Suppressor macrophage treated with lipopolysaccharide for 1 hour (primary cell): ENCODE results near the gene DNAI1.
A peak's percentile ranks its signal among the peaks of the same experiment; 100 is the strongest.
"Not testable (repeated sequence)": the region's sequence is repeated elsewhere in the genome, so short reads cannot be mapped to it uniquely, and the experiment has no call there.

ENCODE experiments used
- DNase-seq, 3 donors: peaks; one replicate each; pipeline ENCODE4 v3.0.0-alpha.2; 2020 to 2022

The DNAI1 gene

GRCh38 chr9:34515959-34516358 is 57.4 kb downstream of the DNAI1 start:
- no peak for DNase-seq

- DNase-seq, result peak in 1 of 3 donors; percentile 22
Observed at GRCh38 chr9:34517185-34517584, 58.6 kb downstream of the DNAI1 start.

DNA sequence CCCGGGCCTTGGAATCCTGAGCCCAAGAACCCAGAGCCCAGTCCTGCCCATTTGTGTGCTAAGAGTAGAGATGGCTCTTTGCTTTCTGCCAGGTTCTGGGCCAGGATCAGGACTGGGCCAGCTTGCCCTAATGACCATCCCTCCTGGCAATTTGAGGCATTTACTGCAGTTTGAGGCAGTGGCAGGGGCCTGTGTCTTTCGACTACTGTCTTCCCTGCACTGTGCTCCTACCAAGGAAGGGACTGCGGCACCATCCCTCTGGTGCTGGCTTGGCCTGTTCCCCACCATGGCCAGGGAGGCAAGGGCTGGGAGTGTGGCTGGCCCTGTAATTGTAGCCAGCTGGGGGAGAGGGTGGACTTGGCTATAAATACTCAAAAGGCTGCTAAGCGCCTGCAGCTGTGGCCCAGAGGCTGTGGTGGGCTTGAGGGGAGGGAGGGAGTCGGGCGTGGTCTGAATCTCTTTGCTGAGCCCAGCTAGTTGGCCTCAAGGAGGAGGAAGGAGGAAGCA is 59.6 kb downstream of the DNAI1 start:
- no peak for DNase-seq

GRCh38 chr9:34518896-34519295 is 60.3 kb downstream of the DNAI1 start:
- no peak for DNase-seq

DNA sequence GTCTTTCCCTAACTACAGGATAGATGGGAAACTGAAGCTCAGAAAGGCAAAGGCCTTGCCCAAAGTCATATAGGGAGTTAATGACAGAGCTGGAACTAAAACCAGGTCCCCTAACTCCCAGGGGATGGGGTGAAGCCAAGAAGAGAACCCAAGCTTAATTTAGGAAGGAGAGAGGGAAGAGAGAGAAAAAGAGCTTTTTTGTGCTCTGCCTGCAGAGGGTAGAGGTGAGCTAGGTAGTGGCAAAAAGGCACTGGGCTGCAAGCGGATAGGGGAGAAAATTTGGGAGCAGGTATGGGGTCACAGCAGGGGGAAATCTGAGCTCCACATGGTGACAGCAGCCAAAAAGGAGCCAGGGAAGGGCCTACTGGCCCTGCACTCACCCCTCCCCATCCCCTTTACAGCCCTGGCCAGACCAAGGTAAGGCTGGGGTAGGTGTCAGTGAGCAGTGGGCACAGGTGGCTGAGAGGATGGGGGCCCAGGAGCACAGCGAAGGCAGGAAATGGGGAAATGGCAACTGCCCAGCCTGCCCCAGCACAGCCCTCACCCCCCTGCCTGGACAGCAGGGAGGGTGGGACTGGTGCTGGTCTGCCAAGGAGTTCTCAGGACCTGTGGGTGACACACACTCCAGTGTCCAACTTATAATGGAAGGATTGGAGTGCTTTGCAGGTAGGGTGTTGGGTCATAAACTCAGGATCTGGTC is 60.9 kb downstream of the DNAI1 start:
- DNase-seq, result no peak

DNA sequence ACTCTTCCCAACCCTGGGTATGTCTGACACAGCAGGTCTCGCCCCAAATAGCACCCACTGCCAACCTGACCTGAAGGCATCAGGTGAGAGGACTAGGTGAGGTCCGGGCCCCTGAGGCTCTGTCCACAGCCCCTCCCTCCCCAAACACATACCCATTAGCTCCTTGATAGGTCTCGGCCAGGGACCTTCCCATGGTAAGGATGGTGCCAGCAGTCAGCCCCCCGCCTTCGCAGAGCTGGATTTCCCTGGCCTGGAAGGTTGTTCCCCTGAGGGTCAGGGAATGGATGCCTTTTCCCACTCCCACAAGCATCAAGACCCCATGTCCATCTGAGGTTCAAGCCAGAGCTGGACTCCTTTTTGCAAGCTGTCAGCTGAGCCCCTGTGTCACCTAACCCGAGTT is 61.5 kb downstream of the DNAI1 start:
- no peak for DNase-seq

- DNase-seq, result no peak
Observed at GRCh38 chr9:34520505-34521385, 62.1 kb downstream of the DNAI1 start.

GRCh38 chr9:34521406-34522045 is 62.9 kb downstream of the DNAI1 start:
- no peak for DNase-seq

DNA sequence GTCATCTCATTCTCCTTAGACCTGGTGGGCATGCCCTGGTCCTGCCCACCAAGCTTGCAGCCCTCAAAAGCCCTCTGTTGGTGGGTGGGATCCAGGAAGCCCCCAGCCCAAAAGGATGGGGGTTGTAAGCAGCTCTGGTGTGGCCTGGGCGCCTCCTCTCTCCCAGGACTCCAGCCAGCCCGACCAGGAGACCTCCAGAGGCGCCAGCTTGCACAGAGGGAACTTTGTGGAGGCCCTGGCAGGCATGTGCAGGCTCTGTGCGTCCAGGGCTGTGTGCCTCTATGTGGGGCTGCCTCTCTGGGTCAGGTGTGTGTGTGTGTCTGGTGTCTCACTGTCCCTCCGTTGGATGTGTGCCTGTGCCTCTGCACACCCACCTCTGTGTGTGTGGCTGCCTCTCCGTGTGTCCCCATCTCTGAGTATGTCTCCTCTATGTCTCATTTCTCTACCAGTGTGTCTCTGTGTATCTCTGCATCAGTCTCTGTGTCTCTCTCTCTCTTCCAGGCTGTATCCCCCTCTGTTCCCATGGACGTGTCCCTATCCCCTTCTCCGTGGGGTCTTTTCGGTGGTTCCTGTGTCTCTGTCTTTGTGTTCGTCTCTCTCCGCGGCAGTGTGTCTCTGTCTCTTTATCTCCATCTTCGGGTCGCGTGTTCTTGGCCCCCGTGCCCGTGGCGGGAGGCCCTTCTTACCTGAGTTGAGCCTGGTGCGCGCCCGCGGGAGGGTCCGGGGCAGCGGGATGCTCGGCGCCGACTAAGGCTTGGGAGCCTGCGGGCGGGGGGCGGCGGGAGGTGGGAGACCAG is 63.7 kb downstream of the DNAI1 start:
- DNase-seq, result no peak

DNA sequence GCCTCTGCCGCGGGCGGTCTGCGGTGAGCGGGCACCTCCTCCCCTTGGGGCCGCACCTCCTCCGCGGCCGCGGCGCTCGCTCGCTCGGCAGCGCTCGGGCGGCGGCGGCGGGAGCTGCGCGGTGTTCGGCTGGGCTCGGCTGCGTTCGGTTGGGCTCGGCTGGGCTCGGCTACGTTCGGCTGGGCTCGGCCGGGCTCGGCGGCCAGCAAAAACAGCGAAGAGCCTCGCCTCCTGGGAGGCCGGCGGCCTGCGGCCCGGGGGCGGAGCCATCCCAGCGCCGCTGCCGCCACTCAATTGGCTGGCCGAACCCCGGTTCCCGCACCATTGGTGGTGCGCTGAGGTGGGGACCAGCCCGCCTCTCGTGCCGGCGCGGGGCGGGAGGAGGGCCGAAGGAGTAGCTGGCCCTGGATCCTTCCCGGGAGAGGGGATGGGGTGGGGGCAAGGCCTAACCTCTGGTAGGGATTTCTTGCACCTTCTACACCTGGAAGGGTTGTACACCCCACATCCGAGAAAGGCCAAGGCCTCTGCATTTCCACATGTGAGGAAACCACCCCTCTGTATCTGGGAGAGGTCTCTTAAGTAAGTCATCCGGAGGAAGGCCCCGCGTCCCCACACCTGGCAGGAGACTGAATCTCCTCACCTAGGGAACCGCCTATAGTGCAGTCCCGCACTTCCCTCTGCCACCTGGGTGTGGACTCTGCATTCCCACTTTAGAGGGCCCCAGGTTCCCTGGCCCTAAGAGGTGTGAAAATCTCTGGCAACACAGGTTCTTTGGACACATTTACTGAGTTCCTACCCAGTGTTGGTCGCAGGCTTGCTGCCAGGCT is 64.6 kb downstream of the DNAI1 start, which contains the start of gene ENHO:
Gene ENHO, minus strand, starts transcription at position 20 of the 827 bp plus-strand sequence. CDS start 1,295 bp downstream, outside the sequence.
- DNase-seq, result peak; percentile 90 to 96 (median 96)

DNA sequence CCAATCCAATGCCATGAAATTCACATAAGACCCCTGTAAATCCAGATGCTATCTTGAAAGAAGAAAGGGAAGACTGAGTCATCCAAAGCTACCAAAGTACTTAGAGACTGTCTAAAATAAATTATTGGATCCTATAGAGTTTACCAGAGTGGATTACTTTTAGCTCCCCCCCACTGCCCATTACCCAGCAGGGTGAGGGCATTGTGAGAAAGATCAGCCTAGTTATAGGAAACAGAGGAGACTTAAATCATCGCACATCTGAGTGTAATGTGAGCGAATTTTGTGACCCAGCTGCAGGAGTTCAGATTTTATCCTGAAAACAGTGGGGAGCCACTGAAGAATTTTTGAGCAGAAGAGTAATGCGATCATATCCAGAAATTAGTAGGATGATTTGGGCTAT is 65.7 kb downstream of the DNAI1 start:
- no peak for DNase-seq

- no peak for DNase-seq
Observed at GRCh38 chr9:34526026-34526425, 67.4 kb downstream of the DNAI1 start.

DNA sequence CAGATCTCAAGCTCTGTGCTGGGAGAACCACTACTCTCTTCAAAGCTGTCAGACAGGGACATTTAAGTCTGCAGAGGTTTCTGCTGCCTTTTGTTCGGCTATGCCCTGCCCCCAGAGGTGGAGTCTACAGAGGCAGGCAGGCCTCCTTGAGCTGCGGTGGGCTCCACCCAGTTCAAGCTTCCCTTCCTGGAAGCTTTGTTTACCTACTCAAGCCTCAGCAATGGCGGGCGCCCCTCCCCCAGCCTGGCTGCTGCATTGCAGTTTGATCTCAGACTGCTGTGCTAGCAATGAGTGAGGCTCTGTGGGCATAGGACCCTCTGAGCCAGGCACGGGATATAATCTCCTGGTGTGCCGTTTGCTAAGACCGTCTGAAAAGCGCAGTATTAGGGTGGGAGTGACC is 73.4 kb downstream of the DNAI1 start:
- not testable (repeated sequence) for DNase-seq

- no peak for DNase-seq
Observed at GRCh38 chr9:34536685-34537084, 78.1 kb downstream of the DNAI1 start.

- peak; percentile 24 to 35 (median 35) for DNase-seq
Observed at GRCh38 chr9:34540827-34541226, 82.2 kb downstream of the DNAI1 start.

DNA sequence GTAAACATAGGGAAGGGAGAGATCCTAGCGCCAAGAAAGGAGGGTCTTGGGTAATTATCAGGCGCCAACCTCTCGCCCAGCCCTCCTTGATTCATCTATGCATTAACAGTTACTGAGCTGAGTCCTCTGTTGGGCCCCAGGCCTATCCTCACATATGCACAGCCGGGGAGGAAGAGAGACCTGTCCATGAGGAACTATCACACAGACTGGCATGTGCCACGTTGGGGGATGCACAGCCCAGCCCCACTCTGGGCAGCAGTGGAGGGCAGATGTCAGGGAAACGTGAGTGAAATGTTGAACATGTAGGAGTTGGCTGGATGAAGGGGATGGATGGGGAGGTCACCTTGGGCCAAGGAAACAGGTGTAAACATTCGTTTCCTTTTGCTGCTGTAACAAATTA is 82.9 kb downstream of the DNAI1 start:
- no peak for DNase-seq

DNA sequence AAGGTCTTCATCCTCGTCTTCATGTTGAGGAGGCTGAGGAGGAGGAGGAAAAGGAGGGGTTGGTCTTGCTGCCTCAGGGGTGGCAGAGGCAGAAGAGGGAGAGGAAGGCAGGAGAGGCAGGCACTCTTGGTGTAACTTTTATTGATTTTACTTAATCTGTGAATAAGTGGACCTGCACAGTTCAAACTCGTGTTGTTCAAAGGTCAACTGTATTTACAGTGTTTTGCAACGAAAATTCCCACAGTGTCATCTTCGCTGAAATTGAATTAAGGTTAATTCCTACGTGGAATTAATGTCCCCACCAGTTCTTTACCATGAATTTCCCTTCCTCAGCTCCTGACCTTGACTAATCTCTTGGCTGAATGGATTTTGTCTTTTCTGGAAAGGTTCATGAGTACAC is 85.4 kb downstream of the DNAI1 start:
- peak in 1 of 3 donors; percentile 5 for DNase-seq

GRCh38 chr9:34545497-34545896 is 86.9 kb downstream of the DNAI1 start:
- DNase-seq, result no peak

DNA sequence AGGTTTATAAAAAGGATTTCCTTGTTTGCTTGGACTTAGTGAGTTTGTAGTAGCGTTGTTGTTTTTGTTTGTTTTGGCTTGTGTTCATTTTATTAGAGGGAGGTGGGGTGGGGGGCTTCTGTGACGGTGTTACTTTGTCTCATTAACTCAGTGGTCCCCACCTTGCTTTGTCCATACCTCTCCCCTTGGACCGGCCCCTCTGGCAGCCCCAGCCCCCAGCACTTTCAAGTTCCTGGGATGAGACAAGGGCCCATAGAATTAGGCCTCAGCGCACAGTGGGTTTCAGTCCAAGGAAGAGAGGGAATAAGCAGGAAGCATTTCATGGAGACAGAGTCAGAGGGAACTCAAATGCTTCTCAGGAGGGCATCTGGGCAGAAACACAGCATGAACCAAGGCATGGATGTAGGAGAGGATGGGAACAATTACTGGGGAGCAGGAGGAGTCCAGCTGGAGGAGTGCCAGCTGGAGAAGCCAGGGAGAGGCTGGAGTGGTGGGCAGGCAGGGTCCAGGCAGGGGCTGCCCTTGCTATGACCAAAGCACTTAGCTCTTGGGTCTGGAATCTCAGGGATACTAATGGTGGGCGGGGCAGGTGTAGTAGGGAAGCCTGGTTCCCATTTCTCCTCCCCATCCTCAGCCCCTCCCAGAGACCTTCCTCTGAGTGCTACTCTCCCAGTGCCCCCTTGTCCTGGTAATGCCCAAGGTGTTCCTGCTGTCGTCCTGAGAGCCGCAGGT is 87.7 kb downstream of the DNAI1 start:
- no peak for DNase-seq
